ENCODE data around the gene MVK.
"Not testable (repeated sequence)": the region's sequence is repeated elsewhere in the genome, so short reads cannot be mapped to it uniquely, and the experiment has no call there.

Gene MVK

DNA sequence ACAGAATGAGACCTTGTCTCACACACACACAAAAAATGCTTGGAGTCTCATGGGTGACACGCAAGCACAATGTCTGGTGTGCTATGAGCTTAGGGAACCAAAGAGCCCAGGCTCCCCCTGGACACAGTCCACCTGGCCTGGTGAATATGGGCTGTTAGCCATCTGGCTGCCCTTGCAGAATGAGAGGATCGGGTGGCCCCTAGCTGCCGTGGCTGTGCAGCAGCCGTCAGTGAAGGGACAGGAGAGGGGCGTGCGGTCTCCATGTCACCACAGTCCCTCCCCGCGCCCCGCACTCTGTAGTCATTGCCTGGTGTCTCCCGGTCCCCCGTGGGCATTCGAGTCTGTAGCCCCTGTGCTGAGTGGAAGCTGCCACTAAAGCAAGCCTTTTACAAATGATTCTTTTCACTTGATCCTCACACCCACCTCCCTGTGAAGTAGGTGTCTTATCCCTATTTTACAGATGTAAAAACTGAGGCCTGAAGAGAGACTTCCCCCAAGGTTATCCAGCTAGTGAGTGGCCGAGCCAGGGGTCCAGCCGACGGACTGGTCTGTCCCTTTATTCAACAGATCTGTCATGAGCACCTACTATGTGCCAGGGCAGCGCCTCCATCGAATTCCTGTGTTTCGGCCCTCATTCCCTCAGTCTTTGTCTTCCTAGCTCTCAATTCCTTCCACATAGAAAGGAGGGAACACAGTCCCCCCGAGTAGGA is 18.8 kb downstream of the MVK start:
- no peak for DNase-seq

DNA sequence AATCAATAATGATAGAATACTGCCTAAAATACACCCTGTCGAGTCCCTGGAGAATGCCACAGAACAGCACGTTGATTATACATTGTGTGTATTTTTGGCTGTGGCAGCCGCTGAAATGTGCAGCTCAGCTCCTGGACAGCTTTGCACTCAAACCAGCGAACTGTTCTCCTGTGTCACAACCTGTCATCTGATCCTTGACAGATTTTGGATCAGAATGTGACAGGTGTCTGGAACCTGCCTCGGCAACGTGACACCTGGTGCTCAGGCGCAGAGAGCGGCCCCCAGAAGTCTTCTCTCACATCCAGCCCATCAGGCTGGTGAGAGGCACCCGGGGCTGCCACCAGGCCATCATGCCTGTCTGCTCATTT is 19.3 kb downstream of the MVK start:
- DNase-seq, result no peak

DNA sequence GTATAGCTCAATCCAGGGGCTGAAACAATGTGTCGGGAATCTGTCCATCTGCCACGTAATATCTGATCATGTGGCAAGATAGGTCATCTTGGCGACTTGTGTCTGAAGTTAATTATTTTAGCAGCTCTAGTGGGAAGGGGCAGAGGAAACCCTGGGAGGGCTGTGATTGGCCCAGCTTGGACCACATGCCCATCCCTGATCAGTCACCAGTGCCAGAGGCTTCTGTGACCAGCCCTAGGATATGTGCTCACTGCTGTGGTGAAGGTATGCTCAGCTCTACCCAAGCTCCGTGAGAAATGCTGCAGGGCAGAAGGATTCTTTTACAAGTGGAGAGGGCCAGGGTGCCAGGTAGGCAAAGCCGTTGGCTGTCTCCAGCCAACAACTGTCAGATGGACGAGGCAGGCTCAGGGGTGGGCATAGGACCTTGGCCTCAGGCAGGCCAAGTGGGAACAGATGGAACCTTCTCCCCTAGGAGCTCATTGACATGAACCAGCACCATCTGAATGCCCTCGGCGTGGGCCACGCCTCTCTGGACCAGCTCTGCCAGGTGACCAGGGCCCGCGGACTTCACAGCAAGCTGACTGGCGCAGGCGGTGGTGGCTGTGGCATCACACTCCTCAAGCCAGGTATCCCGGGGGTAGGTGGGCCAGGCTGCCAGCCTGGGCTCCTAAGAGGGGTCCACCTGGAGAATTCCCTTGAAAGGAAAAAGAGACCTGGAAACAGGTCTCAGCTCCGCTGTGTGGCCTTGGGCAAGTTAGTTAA is 21.1 kb downstream of the MVK start:
- no peak for DNase-seq

DNA sequence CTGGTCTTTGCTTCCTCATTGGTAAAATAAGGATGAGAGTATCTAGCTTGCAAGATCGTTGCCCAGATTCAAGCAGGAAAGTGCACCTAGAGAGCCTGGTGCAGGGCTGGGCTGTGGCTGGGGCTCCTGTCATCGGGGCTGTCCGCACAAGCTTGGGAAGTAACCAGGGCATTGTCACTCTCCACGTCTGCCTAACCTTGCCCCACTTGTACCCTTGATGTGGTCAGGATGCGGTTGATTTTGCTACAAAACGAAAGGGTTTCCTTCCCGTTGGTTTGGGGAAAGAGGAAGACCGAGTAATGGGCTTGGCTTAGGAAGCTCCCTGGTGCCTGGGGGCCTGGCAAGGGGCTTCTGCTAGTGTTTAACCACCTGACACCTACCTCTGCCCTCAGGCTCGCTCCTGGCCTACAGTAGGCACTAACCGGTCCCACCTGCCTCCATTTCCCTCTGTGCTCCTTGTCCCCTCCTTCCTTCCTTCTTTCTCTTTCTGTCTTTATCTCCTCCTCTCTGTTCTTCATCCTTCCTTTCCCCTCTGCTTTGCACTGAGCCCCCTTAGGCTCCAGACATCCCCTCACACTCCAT is 21.8 kb downstream of the MVK start:
- DNase-seq, result no peak

DNA sequence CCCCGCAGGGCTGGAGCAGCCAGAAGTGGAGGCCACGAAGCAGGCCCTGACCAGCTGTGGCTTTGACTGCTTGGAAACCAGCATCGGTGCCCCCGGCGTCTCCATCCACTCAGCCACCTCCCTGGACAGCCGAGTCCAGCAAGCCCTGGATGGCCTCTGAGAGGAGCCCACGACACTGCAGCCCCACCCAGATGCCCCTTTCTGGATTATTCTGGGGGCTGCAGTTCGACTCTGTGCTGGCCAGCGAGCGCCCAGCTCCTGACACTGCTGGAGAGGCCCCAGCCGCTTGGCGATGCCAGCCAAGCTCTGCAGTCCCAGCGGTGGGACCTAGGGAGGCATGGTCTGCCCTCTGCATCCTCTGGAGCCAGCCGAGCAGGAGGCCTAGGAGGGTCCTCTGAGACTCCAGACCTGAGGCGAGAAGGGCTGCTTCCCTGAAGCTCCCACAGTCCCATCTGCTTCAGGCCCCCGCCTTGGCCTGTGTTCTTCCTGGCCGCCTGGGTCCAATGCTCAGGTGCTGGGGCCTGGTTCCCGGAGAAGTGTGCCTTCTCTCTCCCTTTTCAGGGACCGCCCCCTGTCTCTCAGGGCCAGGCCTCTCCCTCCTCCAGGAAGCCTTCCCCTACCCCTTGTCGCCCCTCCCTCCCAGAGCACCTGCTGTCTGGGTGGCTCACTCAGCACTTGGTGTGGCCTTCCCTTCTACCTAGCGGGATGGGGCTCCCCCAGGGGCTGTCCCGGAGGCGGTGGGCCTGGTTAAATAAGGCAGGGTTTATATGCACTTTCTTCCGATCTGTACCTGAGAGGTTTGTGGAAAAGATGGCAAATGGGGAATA is 23.0 kb downstream of the MVK start:
- DNase-seq, result no peak

DNA sequence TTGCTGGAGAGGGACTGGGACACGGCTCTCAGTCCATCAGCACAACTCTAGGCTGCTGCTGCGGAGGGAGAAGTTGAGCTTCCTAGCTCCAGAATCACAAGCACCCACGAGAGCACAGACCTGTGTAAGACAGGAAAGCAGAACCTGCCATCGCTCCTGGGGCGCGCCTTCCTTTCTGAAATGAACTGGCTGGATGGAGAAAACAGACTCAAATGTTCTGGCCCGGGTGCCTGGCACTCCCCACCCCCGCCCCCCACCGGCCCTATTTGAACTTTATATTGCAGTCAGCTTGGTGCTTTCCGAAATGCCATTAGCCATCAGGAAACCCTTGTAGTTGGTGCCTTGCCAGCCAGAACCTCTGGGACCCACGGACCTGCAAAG is 23.8 kb downstream of the MVK start:
- no peak for DNase-seq

DNA sequence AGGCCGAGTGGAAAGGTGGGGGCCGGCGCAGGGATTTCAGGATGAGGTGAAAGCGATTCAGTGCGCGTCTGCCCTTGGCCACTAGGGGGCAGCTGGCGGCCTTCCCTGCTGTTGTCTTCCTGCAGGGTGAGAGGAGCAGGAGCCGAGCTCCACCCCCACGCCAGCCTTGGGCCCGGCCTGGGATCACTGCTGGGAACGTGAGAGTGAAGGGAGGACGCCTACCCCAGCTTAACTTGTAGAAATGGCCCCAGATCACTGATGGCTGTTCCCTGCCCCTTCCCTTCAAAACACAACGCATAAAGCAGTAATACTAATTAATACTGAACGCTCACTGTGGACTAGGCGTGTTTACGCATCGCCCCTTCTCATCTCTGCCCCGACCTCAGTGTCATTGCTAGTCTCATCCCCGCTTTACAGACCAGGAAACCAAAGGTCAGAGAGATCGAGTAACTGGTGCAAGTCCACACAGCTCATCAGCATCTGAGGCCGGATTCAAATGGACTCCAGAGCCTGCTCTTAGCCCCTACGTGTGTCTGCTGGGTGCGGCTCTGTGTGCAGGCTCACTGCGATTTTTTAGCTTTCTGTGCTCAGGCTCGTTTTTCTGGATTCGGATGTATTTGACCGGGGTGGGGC is 24.3 kb downstream of the MVK start:
- peak; percentile 66 for DNase-seq

DNA sequence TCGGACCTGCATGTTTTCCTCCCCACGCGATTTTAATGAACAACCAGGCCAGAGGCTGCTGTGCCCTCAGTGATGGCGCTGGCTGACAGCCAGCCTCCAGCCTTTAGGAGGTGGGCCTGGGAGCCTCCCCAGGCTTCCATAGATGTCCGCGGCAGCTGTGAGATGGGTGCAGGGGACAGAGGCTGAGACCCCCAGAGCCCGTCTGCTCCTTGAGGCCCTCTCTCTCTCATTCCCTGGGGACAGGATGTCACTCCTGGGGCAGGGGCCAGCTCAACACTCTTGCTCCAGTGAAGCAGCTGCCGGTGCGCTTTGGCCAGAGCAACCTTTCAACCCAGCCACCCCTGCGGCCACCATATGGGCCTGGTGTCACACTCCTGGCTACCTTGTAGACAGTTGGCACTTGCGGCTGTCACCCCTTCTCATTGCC is 24.8 kb downstream of the MVK start:
- no peak for DNase-seq

DNA sequence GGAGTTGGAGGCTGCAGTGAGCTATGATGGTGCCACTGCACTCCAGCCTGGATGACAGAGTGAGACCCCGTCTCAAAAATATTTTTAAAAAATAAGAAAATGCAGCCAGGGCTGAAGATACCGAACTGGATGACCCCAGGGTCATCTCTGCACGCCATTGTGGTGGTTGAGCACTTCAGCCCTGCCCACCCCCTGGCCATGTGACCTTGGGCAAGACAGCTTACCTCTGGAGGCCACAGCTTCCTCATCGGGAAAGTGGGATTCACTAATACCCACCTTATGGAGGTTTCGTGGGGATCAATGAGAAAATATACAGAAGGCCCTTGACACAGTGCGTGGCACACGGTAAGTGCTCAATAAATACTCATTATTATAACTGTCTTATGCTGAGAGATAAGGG is 25.5 kb downstream of the MVK start:
- no peak for DNase-seq

DNA sequence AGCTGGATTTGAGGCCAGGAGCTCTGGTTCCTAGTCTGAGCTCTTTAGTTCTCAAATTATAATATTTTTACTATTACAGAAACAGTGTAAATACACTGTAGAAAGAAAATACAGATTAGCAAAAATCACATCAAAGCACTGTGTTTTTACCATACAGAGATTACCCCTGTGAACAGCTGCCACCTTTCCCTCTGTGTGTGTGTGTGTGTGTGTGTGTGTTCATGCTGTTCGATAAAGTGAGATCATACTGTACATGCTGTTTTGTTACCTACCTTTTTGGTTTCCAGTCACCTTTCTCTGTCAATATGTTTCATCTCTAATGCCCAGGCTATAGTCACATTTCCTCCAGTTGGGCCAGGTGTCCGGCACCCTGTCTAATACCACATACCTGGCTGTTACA is 26.9 kb downstream of the MVK start:
- DNase-seq, result no peak

DNA sequence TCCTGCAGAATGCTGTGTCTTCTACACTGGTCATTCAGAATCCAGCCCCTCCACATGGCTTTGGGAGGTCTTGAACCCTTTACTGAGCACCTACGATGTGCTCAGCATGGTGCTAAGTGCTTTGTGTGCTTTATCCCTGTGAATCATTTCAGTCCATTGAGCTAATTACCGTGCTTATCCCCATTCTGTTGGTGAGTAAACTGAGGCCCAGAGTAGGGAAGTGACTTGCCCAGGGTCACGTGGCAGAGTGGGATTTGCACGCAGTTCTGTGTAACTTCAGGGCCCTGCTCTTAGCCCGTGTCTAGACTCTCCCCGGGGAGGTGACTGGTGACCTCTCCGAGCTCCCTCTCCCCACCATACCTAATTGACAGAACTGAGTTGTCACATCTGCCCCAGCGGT is 27.4 kb downstream of the MVK start:
- no peak for DNase-seq

DNA sequence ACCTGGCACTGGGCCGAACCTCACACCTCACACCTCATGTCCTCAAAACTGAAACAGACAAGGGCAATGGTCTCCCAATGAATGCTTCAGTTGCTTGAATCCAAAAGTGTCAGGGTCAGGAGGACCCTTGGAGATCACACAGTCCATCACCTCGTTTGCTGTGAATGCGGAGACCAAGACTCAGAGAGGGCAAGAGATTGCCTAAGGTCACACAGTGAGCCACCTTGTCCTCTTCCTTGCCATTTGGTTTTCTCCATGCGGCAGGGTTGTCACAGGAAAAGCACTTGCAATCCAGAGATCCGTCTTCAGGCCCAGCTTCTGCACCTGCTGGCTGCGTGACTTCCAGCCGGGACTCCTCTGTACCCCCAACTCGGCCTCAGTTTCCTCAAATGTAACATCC is 28.0 kb downstream of the MVK start:
- DNase-seq, result no peak

DNA sequence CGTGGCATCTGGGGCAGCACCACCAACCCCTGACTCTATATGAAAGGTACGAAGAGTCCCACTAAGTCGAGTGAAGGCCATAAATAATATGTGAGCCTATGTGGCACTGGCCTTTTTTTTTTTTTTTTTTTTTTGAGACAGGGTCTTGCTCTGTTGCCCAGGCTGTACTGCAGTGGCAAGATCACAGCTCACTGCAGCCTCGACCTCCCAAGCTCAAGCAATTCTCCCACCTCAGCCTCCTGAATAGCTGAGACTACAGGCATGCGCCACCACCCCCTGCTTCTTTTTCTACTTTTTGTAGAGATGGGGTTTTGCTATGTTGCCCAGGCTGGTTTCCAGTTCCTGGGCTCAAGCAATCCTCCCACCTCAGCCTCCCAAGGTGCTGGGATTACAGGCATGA is 28.5 kb downstream of the MVK start:
- DNase-seq, result not testable (repeated sequence)

DNA sequence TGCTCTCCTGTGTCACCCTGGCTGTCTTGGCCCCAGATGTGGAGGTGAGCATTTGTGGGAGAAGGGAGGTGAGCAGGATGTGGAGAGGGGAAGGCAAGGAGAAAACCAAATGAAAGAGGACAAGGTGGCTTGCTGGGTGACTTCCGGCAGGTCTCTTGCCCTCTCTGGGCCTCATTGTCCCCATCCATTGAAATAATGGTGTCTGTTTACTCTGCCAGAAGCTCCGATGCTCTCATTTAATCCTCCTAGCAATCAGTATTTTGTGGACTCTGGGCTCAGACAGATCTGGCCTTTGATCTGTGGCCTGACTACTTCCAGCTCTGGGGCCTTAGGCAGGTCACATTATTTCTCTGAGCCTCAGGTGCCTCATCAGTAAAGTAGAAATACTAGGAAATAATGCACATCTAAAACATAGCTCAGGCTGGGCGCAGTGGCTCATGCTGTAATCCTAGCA is 30.6 kb downstream of the MVK start:
- no peak for DNase-seq

DNA sequence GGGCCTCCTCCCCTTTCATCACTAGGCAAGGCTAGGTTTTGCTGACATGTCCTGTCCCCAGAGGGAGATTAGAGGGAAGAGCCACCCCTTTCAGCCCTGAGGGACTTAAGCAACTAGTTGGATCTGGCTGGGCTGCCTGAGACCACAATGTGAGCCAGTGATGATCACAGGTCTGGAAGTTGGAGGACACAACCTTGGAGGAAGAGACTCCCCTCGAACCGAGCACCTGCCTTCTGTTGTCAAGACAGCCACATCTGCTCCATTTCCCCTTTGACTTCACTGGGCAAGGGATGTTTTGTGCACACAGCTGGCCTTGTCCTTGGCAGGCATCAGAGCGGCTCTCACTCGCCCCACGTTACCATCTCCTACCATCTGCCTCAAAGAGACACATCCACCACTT is 31.4 kb downstream of the MVK start:
- DNase-seq, result no peak

DNA sequence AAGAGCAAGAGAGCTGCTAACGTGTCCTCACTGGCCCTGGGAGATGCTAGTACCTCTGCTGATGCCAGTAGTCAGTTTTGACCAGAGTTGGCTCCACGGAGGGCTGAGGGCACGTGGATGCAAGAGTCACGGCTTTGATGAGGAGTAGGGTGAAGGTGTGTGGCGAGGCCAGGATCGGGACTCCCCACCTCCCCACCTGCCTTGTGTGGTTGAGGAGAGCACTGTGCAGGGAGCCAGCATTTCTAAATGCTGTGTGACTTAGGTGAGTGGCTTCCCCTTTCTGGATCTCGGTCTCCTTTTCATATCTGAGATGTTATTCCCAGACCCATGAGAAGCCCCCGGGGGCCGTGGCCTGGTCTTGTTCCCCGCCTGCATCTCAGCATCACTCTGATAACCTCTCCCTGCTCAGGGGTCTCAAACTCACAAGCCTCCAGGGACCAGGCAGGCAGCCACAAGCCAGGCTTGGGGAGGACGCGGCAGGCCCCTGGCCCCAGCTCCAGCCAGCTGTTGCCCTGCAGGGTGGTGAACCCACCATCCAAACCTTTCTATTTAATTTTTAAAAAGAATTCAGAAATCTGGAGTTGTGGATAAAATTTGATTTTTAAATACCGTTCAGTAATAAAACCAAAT is 32.1 kb downstream of the MVK start:
- DNase-seq, result no peak

DNA sequence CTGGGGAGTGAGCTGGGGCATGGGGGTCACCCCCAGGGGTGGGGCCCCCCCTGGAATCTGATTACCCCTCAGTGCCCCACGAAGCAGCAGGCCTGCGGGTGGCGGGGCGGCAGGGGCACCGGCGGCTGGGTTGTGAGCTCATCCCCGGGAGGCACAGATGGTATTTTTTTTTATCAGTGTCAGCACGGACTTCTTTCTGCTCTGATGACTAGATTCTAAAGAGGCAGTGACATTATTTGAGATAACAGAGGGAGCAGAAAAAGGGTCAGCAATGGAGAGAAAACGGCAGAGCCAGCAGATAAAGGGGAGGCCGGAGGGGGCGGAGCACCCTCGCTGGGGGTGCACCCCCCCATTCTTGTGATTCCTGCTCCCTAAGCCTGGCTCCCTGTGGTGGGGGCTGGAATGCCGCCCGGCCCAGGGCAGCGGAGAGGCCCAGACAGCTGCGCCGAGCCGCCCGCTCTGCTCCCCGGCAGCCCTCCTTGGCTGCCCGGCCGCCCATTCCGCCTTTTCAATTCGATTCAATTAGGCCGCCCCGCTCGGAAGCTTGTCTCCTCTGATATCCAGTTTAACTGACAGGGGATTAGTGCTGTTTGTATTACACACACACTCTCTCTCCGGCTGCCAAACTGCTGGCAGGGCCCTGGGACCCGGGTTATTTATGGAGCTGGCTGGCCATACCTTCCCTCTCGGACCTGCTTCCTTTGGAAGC is 32.9 kb downstream of the MVK start:
- DNase-seq, result no peak

DNA sequence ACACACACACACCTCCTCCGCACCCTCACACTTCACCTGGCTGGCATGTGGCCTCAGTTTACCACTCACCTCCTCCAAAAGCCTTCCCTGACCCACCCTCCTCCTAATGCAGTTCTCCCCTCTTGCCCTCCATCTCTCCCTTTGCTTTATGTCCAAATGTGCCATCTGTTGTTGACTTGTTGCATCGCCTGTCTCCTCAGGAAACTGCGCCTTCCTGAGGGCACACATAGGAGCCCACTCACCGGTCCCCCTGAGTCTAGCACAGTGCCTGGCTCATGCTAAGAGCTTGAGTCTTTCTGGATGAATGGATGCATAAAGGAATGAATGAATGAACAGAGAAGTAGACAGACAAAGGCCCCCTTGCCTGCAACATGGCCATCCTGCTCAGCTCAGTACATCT is 34.0 kb downstream of the MVK start:
- DNase-seq, result no peak

DNA sequence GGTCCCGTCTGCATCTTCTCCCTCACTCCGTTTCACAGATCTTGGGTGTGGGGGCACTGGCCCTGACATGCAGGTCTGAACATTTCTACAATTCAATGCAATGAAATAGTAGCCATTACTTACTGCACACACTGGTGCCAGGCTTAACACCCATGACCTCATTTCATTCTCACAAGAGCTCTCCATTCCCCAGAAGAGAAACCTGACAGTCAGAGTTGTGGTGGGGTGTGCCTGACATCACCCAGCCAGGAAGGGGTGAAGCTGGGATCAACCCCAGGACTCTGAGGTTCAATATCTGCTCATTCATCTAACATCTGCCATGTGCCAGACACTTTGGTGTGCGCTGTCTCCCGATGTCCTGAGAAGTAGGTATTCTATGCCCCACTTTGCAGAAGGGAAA is 34.7 kb downstream of the MVK start:
- DNase-seq, result no peak

DNA sequence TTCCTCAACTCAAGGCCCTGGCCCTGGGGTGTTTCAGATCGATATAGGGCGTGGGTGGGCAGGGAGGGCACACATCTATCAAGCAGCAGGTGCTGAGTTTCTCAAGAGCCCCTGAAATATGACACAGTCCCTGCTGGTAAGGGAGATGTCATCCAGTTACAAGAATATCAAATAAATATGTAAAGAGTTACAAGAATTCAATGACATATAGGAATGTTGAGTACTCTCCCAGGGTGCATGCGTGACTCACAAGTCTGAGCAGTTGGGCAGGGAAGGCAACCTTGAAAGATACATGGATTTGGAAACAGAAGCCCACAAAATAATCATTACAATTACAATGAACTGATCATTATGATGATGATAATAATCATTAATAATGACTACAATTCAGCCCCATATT is 35.2 kb downstream of the MVK start:
- no peak for DNase-seq

DNA sequence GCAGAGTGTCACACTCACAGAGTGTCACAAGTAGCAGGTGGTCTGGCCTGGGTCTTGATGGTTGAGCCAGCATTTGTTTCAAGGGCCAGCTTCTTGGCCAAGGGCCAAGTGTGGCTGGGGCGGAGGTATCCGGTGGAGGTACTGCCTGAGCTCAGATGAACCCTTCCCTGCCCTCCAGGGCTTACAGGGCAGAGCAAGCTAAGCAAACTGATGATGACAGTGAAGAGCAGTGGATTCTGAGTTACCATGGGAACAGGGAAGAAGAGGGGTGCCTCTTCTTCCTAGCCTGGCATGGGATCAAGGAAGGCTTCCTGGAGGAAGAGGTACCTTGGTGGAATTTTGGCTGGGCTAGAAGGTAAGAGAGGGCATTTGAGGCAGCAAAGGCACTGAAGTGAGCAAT is 35.7 kb downstream of the MVK start:
- DNase-seq, result no peak

DNA sequence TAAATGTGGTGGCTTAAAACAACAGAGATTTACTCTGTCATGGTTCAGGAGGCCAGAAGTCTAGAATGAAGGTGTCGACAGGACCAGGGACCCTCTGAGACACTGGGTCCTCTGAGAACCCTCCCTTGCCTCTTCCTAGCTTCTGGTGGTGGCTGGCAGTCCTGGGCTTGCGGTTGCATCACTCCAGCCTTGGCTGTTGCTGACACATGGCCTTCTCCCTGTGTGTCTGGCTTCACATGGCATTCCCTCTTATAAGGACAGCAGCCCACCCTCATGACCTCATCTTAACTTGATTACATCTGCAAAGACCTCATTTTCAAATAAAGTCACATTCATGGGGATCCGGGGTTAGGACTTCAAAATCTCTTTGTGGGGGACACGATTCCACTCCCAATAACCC is 36.9 kb downstream of the MVK start:
- DNase-seq, result no peak

Data from NCI-H748 treated with DMSO at 0.1 percent for 48 hours (cell line).